Tibial artery (tissue), 4 donors: Measurements from ENCODE around the gene NXN.

Source experiments
- DNase-seq, 2 donors: peaks; one replicate each; pipeline ENCODE4 v3.0.0-alpha.2; 2019
- H3K27ac ChIP-seq, 2 donors: fragments of 200-600 bp; sonication (generic) in 1 of 2; 1 replicate in 1 of 2; 2 replicates in 1 of 2; pipeline ENCODE4 v1.5.1; 2018 to 2019; ENCODE audit warnings: mild to moderate bottlenecking in 1 of 2
- H3K27me3 ChIP-seq, 2 donors: fragments of 200-600 bp; sonication (generic) in 1 of 2; one replicate each; pipeline versions ENCODE4 v1.5.1 to v1.6.0; 2016 to 2019
- H3K36me3 ChIP-seq, 3 donors: fragments of 200-600 bp; sonication (generic) in 2 of 3; one replicate each; pipeline ENCODE4 v1.5.1; 2016 to 2019; ENCODE audit warnings: mild to moderate bottlenecking in 2 of 3
- H3K4me1 ChIP-seq, 4 donors: fragments of 200-600 bp; sonication (generic) in 2 of 4; 1 replicate in 3 of 4; 2 replicates in 1 of 4; pipeline ENCODE4 v1.5.1; 2016 to 2019
- H3K4me3 ChIP-seq, 2 donors: fragments of 200-600 bp; sonication (generic) in 1 of 2; 1 replicate in 1 of 2; 2 replicates in 1 of 2; pipeline ENCODE4 v1.5.1; 2018 to 2019; ENCODE audit warnings: mild to moderate bottlenecking in 2 of 2
- H3K9me3 ChIP-seq, 3 donors: fragments of 200-600 bp; sonication (generic) in 1 of 3; one replicate each; pipeline ENCODE4 v1.5.1; 2016 to 2019
- intact Hi-C: fragments of 100-400 bp; cut with DNase I; formaldehyde crosslinking; loops from one replicate; pipeline ENCODE4 v1.15.0; 2023; ENCODE audit warnings: low total_unique reads
- TF ChIP-seq, protein P1 (sequence below), 2 experiments: fragments of 200-600 bp in 1 of 2; fragments of 450-650 bp in 1 of 2; IDR thresholded peaks; one replicate each; pipeline ENCODE4 v1.5.1; 2017 to 2019; ENCODE audit warnings: antibody characterized with exemption in 2 of 2, mild to moderate bottlenecking in 1 of 2, moderate library complexity in 1 of 2

Gene NXN

DNA sequence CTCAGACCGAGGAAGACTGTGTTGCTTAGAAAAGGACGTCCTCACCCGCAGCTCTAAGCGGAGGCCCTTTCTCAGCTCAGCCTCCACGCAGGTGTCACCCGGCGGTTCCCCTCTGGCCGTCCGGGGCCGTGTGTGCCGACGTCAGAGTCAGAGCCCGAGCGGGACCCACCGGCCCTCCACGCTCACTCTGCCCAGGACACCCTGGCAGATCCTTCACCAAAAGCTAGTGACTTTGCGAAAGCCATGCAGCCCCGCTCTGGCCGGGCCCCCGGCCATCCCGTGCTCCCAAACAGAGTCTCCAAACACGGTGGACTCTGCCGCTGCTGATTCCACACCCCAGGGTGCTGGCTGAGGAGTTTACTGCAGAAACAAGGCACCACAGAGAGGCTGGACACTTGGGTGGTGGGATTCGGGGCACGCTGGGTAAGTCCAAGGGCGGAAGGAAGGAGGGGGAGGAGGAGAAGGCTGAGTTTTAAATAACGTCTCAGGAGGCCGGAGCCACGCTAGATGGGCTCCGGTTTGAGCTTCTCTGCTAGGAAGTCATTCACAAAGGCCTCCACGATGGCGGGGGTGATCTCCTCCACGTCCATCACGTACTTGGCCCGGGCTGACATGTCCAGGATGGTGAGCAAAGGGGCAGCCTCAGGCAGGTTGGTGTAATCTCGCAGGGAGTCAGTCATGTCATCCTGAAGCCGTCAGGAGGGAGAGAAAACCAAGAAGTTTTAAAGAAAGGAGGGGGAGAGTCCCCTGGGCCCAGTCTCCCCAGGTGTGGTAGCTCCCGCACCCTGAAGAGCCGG is 178.9 kb downstream of the NXN start:
- Histone ChIP-seq H3K4me1 (peaks cover 0 to 20% (median 5%) of the 10 kb centered on the region in 4 donors), H3K27ac (no peak overlapping the region), H3K9me3 (no peaks in the 10 kb centered on the region), H3K4me3 (no peak overlapping the region), H3K27me3 (no peaks in the 10 kb centered on the region), H3K36me3 (peaks cover 0 to 34% (median 7%) of the 10 kb centered on the region in 3 donors)
- intact Hi-C loops, result loop anchor here (5.0 kb wide), 1 partner anchor 262 kb away; no protein-coding TSS in a partner anchor
- TF ChIP-seq, protein P1, sequence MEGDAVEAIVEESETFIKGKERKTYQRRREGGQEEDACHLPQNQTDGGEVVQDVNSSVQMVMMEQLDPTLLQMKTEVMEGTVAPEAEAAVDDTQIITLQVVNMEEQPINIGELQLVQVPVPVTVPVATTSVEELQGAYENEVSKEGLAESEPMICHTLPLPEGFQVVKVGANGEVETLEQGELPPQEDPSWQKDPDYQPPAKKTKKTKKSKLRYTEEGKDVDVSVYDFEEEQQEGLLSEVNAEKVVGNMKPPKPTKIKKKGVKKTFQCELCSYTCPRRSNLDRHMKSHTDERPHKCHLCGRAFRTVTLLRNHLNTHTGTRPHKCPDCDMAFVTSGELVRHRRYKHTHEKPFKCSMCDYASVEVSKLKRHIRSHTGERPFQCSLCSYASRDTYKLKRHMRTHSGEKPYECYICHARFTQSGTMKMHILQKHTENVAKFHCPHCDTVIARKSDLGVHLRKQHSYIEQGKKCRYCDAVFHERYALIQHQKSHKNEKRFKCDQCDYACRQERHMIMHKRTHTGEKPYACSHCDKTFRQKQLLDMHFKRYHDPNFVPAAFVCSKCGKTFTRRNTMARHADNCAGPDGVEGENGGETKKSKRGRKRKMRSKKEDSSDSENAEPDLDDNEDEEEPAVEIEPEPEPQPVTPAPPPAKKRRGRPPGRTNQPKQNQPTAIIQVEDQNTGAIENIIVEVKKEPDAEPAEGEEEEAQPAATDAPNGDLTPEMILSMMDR (IDR thresholded peaks at IDR 0.05), result no peak
- DNase-seq, result no peak

DNA sequence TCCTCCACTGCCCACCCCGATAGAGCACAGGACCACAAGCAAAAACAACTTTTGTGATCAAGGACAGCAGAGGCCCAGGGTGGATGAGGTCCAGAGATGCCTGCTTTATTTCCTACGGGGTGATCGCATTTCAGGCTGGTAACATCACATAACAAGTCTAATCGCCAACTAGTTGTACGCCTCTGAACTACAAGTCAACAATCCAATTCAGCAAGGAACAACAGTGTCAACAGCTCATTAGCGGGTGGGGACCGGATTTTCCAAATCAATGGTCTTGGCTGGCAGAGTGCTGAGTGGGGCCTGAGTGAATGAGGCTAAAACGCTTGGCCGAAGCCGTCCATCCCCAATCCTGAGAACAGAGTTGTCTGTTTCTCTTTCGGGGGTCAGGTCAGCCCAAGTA is 180.3 kb downstream of the NXN start:
- H3K4me1 ChIP-seq, result peaks cover 0 to 34% (median 12%) of the 10 kb centered on the region in 4 donors
- peaks cover 0 to 34% (median 7%) of the 10 kb centered on the region in 3 donors for H3K36me3 ChIP-seq
- H3K9me3 ChIP-seq, result no peaks in the 10 kb centered on the region
- intact Hi-C loops, result no loop called here
- no peak for DNase-seq
- H3K27me3 ChIP-seq, result no peaks in the 10 kb centered on the region
- H3K4me3 ChIP-seq, result no peak overlapping the region
- no peak overlapping the region for H3K27ac ChIP-seq
- TF ChIP-seq, protein P1 (IDR thresholded peaks at IDR 0.05), result no peak

DNA sequence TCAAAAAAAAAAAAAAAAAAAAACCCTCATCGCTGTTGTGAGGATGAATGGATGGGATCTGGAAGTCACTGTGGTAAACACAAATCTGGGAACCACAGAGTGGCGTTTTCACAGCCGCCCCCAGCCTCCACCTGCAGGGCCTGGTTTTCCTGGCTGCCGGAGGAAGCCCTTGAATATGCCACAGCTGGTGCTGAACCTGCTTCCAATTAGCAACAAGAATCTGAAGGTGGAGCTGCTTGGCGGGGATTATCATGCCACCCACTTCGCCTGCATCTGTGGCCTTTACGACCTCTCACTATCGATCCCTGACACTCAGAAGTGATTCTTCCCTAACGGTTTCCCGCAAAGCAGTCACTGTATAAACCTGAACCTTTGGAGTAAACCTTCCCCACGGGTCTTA is 181.3 kb downstream of the NXN start:
- Histone ChIP-seq H3K4me3 (no peak overlapping the region), H3K36me3 (peaks cover 0 to 27% (median 3%) of the 10 kb centered on the region in 3 donors), H3K27me3 (no peaks in the 10 kb centered on the region), H3K4me1 (peaks cover 0 to 34% (median 12%) of the 10 kb centered on the region in 4 donors), H3K9me3 (no peaks in the 10 kb centered on the region), H3K27ac (no peak overlapping the region)
- TF ChIP-seq, protein P1 (IDR thresholded peaks at IDR 0.05), result no peak
- DNase-seq, result no peak
- intact Hi-C loops, result no loop called here

DNA sequence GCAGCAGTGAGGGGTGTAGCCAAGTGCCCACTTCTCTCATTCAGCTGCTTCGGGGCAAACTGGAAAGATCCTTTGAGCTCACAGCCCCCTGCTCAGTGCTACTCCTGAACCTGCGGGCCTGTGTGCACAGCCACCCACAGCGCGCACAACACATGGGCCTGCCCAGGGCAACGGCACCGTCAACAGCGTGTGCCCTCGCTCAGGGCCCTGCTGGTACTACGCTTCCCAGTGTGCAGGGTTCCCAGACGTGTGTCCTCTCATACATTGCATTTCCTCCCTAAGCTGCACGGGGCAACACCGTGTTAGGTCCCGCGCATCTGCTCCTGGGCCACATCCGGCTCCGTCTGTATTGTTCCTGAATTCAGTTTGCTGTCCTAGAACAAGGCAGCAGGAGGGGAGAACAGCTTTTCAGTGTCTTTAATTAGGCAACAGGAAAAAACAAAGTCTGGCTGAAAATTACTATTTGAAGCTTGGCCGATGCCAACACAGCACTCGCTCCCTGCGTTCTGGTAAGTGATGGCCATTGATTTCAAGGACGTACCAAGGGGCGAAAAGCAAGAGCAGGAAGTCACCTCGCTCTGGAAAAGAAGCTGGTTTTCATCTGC is 182.2 kb downstream of the NXN start:
- intact Hi-C loops, result no loop called here
- no peak overlapping the region for H3K27ac ChIP-seq
- H3K4me3 ChIP-seq, result no peak overlapping the region
- peaks cover 0 to 31% (median 12%) of the 10 kb centered on the region in 4 donors for H3K4me1 ChIP-seq
- no peaks in the 10 kb centered on the region for H3K27me3 ChIP-seq
- H3K36me3 ChIP-seq, result peaks cover under 1 to 25% (median 5%) of the 10 kb centered on the region in 3 donors
- TF ChIP-seq, protein P1 (IDR thresholded peaks at IDR 0.05), result no peak
- DNase-seq, result no peak
- no peaks in the 10 kb centered on the region for H3K9me3 ChIP-seq

DNA sequence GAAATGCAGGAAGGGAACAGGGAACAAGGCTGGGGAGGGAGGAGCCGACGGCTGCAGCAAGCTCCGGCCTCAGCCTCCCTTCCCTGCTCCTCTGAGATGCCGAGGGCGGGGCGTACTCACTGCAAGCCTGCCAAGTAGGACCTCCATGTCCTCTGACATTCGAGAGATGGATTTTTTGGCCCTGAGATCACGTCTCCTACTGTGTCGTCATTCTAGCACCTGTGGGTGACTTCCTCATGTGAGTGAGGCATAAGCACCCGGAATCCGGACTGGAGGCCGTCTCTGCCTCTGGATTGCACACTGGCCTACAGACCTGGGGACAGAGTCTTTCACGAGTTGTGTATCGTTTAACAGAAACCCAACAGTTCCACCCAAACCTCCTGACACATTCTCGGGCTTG is 183.0 kb downstream of the NXN start:
- TF ChIP-seq, protein P1 (IDR thresholded peaks at IDR 0.05), result no peak
- no peak overlapping the region for H3K4me3 ChIP-seq
- peaks cover 0 to 23% (median 9%) of the 10 kb centered on the region in 4 donors for H3K4me1 ChIP-seq
- peak in 1 of 2 donors; percentile 38 for DNase-seq
- intact Hi-C loops, result no loop called here
- no peaks in the 10 kb centered on the region for H3K9me3 ChIP-seq
- H3K27ac ChIP-seq, result no peak overlapping the region
- H3K36me3 ChIP-seq, result peaks cover 8 to 31% (median 13%) of the 10 kb centered on the region in 3 donors
- no peaks in the 10 kb centered on the region for H3K27me3 ChIP-seq
